GM19395 (cell line): ENCODE measurements around the gene ITPR2.
"Not testable (repeated sequence)": the region's sequence is repeated elsewhere in the genome, so short reads cannot be mapped to it uniquely, and the experiment has no call there.

ENCODE experiments used
- ATAC-seq: cut with Tn5 transposase; IDR thresholded peaks from one replicate; pipeline ENCODE4 v1.9.1; 2021; ENCODE audit warnings: mild to moderate bottlenecking, moderate library complexity; ENCODE audit not compliant: unreplicated experiment

Gene ITPR2

DNA sequence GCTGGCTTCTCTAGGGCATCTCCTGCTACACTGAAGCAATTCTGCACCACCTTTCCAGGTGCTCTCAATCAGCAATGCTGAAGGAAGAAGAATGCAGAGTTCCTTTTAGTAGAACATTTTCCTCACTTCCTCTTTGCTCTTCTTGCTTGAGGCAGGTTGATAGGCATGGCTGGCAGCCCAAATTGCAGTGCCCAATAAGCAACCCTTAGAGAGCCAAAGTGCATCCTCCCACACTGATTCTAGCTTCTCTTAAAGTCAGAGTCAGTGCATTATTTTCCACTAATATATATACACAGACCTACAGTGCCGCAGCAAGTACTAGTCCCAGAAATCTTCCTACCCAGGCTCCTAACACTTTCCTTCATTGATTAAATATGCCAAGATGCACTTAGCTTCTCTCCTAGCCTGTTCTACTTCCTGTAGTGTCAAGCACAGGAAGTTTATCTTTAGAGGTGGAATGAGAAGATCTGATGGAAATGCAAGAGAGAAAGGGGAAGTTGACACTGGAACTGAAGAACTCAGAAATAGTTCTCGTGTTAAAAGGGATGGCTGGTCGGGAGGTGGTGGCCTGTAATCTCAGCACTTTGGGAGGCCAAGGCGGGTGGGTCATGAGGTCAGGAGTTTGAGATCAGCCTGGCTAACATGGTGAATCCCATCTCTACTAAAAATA is 504.9 kb downstream of the ITPR2 start:
- peak; percentile 70 for ATAC-seq

GRCh38 chr12:26323673-26324072 is 509.3 kb downstream of the ITPR2 start:
- no peak for ATAC-seq

DNA sequence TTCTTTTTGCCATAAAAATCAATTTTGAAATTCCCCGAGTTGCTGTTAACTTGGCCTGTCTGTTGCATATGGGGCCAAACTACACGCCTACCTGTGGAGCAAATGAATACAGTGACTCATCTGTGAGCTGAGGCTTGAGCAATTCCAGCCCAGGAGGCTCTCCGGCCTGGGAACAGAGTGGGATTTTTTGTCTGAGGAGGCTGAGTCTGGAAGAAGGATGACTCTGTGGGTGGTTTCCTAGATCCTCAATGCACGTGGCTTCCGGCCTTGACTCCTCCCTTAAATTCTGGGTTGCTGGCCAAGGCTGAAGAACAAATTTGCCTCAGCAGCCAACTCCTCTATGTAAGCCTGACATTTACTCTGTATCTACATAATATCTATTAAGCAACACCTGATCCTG is 513.5 kb downstream of the ITPR2 start:
- ATAC-seq: no peak

DNA sequence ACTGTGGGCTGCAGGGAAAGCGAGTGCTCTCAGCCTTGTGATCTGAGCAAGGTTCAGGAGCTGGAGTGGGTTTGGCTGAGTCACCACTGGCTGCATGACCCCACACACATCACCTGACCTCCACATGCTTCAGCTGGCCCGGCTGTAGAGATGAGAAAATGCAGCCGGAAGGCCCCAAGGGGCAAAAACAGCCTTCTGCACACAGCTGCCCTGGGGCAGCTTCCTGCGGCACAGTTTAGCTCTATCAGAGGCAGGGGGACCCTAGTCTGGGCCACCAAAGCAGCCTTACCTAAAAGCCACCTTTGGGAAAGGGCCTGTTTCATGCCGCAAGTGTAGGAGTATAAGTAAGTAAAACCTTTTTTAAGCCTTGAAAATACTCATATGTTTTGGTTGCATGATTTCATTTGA is 514.3 kb downstream of the ITPR2 start:
- ATAC-seq: peak; percentile 79

- ATAC-seq: peak; percentile 72
These were observed 514.9 kb downstream of the ITPR2 start for GRCh38 chr12:26317942-26318575.

DNA sequence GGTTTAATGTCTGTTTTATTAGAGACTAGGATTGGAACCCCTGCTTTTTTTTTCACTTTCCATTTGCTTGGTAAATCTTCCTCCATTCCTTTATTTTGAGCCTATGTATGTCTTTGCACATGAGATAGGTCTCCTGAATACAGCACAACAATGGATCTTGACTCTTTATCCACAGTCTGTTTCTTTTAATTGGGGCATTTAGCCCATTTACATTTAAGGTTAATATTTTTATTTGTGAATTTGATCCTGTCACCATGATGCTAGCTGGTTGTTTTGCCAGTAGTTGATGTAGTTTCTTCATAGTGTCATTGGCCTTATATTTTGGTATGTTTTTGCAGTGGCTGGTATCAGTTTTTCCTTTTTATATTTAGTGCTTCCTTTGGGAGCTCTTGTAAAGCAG is 518.9 kb downstream of the ITPR2 start:
- ATAC-seq: not testable (repeated sequence)

DNA sequence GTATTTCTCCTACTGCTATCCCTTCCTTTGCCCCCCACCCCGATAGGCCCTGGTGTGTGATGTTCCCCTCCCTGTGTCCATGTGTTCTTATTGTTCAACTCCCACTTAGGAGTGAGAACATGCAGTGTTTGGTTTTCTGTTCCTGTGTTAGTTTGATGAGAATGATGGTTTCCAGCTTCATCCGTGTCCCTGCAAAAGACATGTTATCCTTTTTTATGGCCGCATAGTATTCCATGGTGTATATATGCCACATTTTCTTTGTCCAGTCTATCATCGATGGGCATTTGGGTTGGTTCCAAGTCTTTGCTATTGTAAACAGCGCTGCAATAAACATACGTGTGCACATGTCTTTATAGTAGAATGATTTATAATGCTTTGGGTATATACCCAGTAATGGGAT is 522.5 kb downstream of the ITPR2 start:
- ATAC-seq: not testable (repeated sequence)

GRCh38 chr12:26309634-26310033 is 523.4 kb downstream of the ITPR2 start:
- no peak for ATAC-seq

- ATAC-seq: no peak
These were observed 528.7 kb downstream of the ITPR2 start for GRCh38 chr12:26304273-26304672.

GRCh38 chr12:26303418-26303817 is 529.6 kb downstream of the ITPR2 start:
- no peak for ATAC-seq

DNA sequence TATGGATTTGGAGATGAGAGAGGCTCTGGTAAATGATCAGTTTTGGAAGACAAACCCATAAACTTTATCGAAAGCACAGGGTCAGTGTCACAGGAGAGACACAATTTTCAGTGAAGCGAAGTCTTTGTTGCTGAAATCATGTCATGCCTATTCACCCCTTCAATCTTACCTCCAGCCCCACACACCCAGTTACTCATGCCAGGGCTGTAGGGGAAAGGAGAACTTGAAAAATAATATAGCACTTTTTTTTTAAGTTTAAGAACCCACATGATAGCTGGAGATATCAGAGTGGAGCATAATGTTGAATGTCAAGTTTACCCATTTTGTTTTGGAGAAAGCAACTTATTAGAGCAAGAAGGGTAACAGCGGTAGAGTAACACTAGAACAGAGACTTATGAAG is 530.2 kb downstream of the ITPR2 start:
- no peak for ATAC-seq

GRCh38 chr12:26299751-26300150 is 533.2 kb downstream of the ITPR2 start:
- ATAC-seq: no peak

DNA sequence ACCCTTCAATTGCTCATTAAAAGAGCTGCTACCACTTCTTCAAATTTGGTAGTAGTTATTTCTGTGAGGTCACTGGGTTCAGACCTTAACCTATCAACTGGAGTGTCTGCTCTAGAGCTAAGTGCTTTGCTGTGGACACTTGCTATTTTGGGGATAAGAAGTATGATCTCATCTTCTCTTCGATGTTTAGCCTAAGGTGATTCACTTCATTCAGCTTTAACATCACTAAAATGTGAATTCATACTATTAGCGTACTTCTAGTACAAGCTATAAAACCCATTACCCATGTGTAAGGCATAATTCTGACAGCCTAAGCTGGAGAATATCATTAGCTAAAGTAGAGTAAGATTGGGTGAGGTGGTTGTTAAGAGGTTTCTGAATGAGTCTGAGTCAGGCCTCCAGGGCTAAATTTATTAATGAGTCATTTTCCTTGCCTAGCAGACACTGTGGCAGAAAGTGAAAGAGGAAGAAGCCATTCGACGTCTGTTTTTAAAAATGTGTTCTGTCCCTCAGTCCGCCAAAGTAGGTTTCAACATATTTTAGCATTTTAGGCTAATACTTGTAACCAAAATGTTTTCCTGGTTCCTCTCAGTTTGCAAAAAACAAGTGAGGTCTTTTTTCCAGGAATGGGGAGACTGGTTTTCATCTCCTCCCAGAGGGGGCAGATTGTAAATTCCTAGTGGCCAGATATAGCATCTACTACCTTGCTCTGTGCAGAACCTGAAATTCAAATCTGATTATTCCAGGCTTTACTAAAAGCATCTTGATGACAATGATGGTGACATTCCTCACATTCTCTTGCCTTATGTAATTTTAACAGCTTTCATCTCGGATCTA is 534.0 kb downstream of the ITPR2 start:
- peak; percentile 99 for ATAC-seq

DNA sequence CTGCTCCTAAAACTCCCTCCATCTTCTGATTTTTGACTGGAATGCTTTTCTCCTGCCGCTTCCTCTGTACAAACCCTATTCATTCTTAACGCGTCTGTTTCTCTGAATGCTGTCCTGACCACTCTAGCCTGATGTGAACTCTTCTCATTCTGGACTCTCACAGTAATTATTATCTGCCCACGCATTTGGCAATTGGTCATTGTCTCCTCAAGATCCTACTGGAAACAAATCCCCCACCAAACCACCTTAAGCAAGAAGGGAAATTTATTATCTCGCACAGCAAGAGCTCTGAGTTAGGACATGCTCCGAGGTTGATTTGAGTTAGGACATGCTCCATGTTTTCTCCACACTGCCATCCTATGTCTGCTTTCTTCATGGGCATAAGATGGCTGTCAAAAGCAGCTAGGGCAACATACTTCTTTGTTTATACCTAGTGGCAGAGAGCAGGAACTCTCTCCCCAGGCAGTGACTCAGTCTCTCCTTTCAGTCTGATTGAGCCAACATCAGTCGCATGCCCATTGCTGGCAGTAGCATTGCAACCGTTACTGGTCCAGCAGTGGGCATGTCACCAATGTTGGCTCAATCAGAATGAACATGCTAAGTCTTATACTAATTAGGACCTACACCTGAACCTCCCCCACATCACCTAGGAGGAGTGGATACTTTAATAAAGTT is 535.5 kb downstream of the ITPR2 start:
- no peak for ATAC-seq

DNA sequence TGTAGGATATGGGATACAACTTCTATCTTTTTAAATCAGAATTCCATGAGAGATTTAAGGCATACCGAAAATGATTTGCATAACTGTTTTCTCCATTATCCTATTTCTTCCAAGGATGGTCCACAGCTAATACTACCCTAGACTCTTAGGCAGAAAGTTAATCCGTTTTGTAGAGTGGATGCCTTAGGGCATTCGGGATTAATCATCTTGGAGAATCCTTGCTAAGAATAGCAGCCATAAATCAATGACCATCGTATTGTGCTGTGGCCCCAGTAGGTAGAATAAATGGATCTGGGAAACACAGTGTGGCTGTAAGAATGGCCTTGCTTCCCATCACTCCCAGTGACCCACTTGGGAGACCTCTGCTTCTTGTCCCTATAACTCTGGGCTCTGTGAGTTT is 538.0 kb downstream of the ITPR2 start:
- ATAC-seq: no peak

DNA sequence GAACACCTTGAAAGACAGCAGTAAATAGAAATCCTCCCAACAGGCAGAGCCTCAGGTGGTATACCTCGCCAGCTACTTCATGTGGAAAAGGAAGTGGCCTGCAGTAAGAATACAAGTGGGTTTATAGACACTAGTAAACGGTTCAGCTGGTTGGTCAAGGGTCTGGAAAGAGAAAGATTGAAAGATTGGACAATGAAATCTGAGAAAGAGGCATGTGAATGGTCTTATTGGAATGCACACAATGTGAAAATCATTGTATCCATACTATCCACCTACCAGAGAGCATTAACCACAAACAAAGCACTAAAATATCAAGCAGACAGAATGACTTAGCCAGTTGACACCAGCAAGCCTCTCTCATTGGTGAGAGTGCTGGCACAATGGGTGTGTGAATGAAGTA is 539.4 kb downstream of the ITPR2 start:
- ATAC-seq: no peak

- ATAC-seq: no peak
These were observed 540.4 kb downstream of the ITPR2 start for GRCh38 chr12:26292596-26292995.

DNA sequence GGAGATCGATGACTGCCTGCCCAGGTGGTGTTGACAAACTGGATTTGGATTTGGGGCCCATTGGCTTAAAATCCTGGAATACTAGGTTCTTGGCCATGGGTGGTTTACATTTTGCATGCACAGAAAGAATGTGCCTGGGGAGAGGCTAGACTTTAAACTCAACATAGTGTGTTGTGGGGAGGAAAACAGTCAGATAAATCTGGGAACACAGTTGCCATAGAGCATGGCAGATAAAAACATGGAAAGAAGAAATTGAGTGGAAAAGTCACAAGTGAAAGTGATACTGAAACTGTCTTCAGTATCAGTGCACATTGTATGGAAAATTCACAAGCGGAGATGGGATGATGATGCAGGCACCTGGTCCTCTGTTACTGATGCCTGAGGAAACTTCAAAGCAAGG is 542.4 kb downstream of the ITPR2 start:
- no peak for ATAC-seq

DNA sequence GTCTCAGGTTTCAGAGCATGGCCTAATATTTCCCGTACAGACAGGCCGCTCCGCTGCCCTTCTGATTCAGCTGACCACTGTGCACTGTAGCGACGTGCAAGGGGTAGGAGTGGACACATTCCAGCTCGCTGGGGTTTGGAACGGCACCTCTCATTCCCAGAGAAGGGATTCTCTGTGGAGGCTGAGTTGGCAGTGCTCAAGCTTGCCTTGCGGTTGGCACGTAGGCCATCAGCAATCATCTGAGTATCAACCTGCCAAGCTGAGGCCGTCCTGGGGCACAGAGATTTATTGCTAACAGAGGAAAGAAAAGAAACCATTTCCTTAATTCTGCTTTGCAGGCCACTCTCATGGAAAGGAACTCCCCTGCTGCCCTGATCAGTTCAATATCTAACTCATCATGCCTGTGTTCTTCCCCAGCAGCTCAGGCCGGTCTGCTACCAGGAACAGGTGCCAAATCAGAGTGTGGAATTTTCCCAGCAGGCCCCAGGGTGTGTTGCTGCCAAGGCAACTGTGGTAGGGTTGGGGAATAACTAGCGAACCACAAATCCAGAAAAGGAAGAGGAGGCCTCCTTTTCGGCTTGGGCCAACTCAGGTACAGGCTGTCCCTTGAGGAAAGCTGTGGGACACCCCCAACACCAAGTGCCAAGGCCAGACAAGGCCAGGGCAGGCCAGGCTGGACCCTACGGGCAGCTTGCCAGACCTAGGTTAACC is 545.2 kb downstream of the ITPR2 start:
- no peak for ATAC-seq
